AG08396 (cell line): Measurements from ENCODE around the gene SCYGR1.
"Not testable (repeated sequence)": the region's sequence is repeated elsewhere in the genome, so short reads cannot be mapped to it uniquely, and the experiment has no call there.

ENCODE experiments used
- DNase-seq: peaks from one replicate; pipeline ENCODE4 v3.0.0; 2012; ENCODE audit warnings: low spot score, mixed read lengths

Gene SCYGR1

GRCh38 chr2:227387583-227387982, at the start of gene SCYGR1:
SCYGR1 (minus strand) TSS chr2:227387949; CDS start chr2:227387949, 0 bp downstream.
- DNase-seq: not testable (repeated sequence)

- no peak for DNase-seq
Measured at GRCh38 chr2:227436436-227437174, 48.9 kb upstream of the SCYGR1 start.

DNA sequence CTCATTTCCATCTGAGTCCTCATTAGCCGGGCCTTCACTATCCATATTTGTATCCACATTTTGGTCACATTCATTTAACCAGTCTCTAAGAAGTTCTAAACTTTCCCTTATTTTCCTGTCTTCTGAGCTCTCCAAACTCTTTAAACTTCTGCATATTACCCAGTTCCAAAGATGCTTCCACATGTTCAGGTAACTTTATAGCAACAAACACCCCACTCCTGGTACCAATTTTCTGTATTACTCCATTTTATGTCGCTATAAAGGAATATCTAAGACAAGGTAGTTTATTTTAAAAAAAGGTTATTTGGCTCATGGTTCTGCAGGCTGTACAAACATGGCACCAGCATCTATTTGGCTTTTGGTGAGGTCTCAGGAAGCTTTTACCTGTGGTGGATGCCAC, 45.4 kb upstream of the SCYGR1 start:
- no peak for DNase-seq

GRCh38 chr2:227430639-227431038, 42.9 kb upstream of the SCYGR1 start:
- DNase-seq: no peak

DNA sequence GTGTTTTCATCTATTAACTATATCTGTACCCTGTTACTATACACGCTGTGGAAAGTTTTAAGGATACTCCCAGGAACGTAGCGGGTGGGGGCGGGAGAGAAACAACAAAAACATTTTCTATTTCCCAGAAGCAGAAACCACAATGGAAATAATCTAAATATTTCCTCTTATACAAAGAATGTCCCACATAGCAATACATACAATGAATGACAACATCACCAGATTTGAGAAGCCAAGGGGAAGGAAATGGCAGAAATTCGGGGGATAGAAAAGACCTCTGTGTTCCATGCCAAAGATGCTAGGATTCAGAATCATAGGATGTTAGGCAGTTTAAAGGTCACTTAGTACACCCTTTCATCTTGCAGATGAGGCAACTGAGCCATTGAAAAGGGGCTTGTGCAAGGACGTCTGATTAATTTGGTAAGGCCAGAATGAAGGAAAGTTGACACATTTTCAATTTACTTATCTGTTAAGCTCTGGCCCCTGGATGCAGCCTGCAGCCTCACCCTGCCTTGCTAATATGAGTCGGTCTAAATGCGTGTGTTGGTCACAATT, 41.1 kb upstream of the SCYGR1 start:
- DNase-seq: no peak

- DNase-seq: no peak
Measured at GRCh38 chr2:227423656-227424499, 36.1 kb upstream of the SCYGR1 start.

DNA sequence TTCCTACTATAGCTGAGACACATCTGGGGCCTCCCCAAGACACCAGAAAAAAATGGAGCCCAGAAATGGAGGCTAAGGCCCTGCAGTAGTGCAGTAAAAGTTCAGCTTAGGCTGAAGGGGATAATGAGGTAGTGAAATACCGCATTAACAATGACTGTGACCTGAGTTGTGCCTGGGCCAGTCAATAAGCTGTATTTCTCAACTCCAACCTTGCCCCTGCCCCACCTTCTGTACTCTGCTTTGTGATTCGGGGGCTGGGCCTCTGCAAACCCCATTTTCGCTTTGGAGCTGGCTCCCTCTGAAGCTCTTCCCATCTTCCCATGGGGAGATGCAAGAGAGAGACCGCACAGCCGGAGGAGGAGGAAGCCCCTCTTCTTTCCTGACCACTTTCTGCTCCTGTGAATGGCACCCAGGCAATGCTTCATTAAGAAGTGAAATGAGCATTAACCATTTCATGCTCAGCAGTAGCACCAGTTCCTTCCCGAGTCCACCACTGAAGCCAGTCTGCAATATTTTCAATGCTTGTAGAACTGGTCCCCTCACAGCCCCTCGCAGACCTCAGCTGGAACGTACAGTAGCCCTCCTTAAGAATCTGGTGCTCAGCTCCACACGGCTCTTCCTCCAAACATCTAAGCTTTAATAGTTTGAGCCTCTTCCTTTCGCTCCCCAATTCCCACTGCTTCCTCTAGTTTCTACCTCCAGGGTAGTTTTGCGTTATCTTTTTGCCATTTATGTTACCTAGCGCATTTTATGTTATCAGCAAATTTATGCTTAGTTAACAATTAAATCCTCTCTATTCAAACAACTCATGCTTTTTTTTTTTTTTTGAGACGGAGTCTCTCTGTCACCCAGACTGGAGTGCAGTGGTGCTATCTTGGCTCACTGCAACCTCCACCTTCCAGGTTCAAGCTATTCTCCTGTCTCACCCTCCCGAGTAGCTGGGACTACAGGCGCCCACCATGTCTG, 32.6 kb upstream of the SCYGR1 start:
- DNase-seq: no peak

GRCh38 chr2:227416701-227417100, 29.0 kb upstream of the SCYGR1 start:
- no peak for DNase-seq

- DNase-seq: peak; percentile 43
Measured at GRCh38 chr2:227415538-227416424, 28.0 kb upstream of the SCYGR1 start.

GRCh38 chr2:227414846-227415245, 27.1 kb upstream of the SCYGR1 start:
- no peak for DNase-seq

GRCh38 chr2:227413371-227413770, 25.6 kb upstream of the SCYGR1 start:
- no peak for DNase-seq

DNA sequence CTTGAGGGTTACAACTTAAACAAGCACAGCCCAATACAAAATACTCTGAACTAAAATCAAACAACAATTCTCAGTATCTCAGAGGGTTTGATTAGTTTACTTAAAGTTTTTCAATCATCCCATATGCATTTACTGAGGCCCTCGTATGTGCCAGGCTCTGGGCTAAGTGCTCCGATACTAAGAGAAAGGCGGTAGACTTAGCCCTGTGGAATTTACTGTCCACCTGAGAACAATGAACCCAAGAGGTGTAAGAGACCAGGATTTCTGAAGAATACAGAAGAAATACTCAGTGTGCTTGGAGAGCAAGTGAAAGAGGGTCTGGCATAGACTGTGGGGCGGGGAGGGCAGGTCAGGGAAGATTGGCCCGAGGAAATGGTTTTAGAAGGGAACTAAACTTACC, 25.1 kb upstream of the SCYGR1 start:
- DNase-seq: no peak

- no peak for DNase-seq
Measured at GRCh38 chr2:227411990-227412350, 24.2 kb upstream of the SCYGR1 start.

- no peak for DNase-seq
Measured at GRCh38 chr2:227411320-227411989, 23.7 kb upstream of the SCYGR1 start.

DNA sequence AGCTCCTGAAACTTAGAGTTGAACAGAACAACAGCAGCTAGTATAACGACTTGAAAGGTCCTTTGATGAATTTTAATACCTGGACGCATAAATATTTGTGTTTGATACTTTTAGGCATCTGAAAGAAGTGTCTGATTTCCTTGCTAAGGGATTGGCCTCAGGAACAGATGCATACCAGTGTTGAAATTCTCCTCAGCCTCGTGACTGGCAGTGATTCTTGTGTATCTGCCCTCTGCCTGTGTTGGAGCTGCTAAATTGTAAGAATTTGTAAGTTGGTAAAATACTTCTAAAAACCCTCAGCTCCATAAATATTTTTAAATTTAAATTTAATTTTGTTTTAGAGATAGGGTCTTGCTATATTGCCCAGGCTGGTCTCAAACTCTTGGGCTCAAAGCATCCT, 22.4 kb upstream of the SCYGR1 start:
- DNase-seq: no peak

GRCh38 chr2:227407591-227408151, 19.9 kb upstream of the SCYGR1 start:
- DNase-seq: no peak

GRCh38 chr2:227406177-227407031, 18.7 kb upstream of the SCYGR1 start:
- DNase-seq: peak; percentile 88

DNA sequence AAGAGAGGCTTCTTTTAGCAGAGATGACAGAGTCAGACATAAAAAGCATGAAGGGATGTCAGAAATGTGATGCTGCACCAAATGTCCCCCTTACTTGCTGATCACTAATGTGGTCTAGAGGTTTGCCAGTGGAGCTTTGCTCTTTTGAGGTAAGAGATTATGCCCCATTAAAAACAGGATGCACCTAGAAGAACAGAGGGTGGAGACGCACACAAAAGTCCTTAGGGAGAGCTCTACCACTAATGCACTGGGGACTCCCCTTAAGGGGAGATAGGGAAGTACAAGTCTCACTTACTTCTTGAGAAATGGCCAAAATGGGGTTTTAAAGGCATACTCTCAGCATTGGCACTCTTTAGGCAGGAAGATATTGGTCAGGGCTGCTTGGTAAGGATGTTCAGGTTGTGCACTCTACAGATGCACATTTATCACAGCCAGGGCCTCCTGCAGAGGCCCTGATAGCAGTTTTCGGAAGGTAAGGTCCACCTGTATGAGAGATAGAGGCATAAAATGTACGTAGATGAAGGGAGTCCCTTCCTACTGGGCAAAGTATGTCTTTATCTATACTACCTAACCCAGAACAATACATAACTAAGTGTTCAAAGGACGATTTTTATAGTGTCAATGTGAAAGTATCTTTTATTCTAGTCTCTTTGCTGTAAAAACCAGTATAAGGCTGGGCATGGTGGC, 17.0 kb upstream of the SCYGR1 start:
- no peak for DNase-seq
